Right atrium auricular region (tissue), 2 donors: ENCODE data around the gene NLK. TPM values are rescaled to one million over a fixed set of nuclear protein-coding genes. Genes with fewer than 3 reads are reported as not detected.
A peak's percentile ranks its signal among the peaks of the same experiment; 100 is the strongest.

Experiments used
- DNase-seq: peaks from one replicate; pipeline ENCODE4 v3.0.0-alpha.2; 2019; ENCODE audit warnings: low spot score
- H3K27ac ChIP-seq, 2 donors: fragments of 200-600 bp; sonication (generic); 1 replicate in 1 of 2; 2 replicates in 1 of 2; pipeline ENCODE4 v1.5.1; 2016 to 2019
- H3K27me3 ChIP-seq, 2 donors: fragments of 200-600 bp; sonication (generic); one replicate each; pipeline versions ENCODE4 v1.5.1 to v1.6.0; 2017 to 2019
- H3K36me3 ChIP-seq: fragments of 200-600 bp; sonication (generic); one replicate; pipeline ENCODE4 v1.5.1; 2016
- H3K4me1 ChIP-seq, 2 donors: fragments of 200-600 bp; sonication (generic); one replicate each; pipeline versions ENCODE4 v1.5.1 to v1.6.0; 2017 to 2019
- H3K4me3 ChIP-seq, 2 donors: fragments of 200-600 bp; sonication (generic); 1 replicate in 1 of 2; 2 replicates in 1 of 2; pipeline ENCODE4 v1.5.1; 2017 to 2019; ENCODE audit warnings: mild to moderate bottlenecking in 1 of 2, moderate library complexity in 1 of 2
- H3K9me3 ChIP-seq, 2 donors: fragments of 200-600 bp; sonication (generic); one replicate each; pipeline ENCODE4 v1.5.1; 2019
- total RNA-seq, 2 donors: library from RNA; depleted of rRNA; stranded (reverse); fragments of >200 nt; gene quantifications; one replicate each; pipeline ENCODE4 v1.1.0, GENCODE V29; 2016
- TF ChIP-seq, protein P1 (sequence below), 2 donors: fragments of 200-600 bp; sonication (generic); IDR thresholded peaks; one replicate each; pipeline ENCODE4 v1.5.1; 2019; ENCODE audit warnings: antibody characterized with exemption in 2 of 2

The NLK gene
- total RNA-seq, 2 donors from 2014 or later = 17.9 to 19.4 TPM

DNA sequence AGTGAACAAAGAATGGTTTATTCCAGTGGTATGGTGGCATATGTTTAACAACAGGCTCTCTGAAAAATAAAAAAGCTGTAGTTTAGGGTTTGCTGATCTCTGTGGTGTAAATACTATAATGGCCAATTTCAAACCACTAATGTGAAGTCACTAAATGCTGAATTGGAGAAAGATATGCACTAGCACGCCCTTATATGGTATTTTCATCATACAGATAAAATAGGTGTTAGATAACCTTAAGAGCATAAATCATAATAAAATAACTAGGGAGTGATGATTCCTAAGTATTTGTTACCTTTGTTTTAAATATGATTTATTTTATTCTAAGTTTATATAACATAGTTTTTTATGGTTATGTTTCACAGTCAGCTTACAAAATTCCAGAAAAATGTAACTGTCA is 17.2 kb downstream of the NLK start:
- TF ChIP-seq, protein P1, sequence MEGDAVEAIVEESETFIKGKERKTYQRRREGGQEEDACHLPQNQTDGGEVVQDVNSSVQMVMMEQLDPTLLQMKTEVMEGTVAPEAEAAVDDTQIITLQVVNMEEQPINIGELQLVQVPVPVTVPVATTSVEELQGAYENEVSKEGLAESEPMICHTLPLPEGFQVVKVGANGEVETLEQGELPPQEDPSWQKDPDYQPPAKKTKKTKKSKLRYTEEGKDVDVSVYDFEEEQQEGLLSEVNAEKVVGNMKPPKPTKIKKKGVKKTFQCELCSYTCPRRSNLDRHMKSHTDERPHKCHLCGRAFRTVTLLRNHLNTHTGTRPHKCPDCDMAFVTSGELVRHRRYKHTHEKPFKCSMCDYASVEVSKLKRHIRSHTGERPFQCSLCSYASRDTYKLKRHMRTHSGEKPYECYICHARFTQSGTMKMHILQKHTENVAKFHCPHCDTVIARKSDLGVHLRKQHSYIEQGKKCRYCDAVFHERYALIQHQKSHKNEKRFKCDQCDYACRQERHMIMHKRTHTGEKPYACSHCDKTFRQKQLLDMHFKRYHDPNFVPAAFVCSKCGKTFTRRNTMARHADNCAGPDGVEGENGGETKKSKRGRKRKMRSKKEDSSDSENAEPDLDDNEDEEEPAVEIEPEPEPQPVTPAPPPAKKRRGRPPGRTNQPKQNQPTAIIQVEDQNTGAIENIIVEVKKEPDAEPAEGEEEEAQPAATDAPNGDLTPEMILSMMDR (IDR thresholded peaks at IDR 0.05) = no peak
- H3K9me3 ChIP-seq = no peaks in the 10 kb centered on the region
- no peak overlapping the region for H3K4me3 ChIP-seq
- no peaks in the 10 kb centered on the region for H3K27me3 ChIP-seq
- H3K4me1 ChIP-seq = peaks cover 0 to 27% of the 10 kb centered on the region in 2 donors
- no peak overlapping the region for H3K27ac ChIP-seq
- no peak for DNase-seq
- no peaks in the 10 kb centered on the region for H3K36me3 ChIP-seq

DNA sequence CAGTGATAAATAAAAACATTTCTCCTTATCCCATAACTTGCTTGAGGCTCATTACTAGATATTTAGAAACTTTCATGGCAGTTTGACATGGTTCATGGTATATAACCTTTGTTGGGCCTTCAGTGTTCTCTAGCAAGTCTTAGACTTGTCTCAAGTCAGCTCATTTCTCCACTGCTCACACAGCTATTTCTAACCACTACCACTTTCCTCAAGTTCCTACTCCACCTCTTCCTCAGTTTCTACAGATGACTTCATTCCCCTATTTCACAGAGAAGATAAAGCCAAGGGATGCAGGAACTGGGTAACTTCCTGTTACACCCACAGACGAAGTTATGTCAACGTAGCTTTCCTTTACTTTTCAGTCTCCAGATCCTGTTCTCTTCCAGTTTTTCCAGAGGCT is 23.2 kb downstream of the NLK start:
- Histone ChIP-seq H3K36me3 (no peaks in the 10 kb centered on the region), H3K4me3 (no peak overlapping the region), H3K4me1 (no peaks in the 10 kb centered on the region), H3K27me3 (no peaks in the 10 kb centered on the region), H3K27ac (peak overlapping the region in 1 of 2 donors; percentile 17), H3K9me3 (peaks cover 0 to 4% of the 10 kb centered on the region in 2 donors)
- no peak for DNase-seq
- TF ChIP-seq, protein P1 (IDR thresholded peaks at IDR 0.05) = no peak

DNA sequence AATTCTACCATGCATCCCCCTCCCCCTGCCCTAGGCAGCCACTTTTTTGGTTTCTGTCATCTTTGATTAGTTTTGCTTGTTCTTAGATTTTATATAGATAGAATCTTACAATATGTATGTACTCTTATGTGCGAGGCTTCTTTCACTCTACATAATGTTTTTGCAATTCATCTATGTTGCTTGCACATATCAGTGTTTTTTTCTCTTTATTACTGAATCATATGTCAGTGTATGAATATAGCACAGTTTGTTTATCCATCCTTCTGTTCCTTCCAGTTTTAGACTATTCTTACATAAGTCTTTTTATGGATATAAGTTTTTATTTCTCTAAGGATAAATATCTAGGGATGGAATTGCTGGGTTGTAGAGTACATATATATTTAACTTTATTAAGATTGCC is 26.6 kb downstream of the NLK start:
- no peak overlapping the region for H3K4me3 ChIP-seq
- no peaks in the 10 kb centered on the region for H3K4me1 ChIP-seq
- H3K27me3 ChIP-seq = no peaks in the 10 kb centered on the region
- DNase-seq = no peak
- H3K9me3 ChIP-seq = peaks cover 0 to 22% of the 10 kb centered on the region in 2 donors
- TF ChIP-seq, protein P1 (IDR thresholded peaks at IDR 0.05) = no peak
- no peaks in the 10 kb centered on the region for H3K36me3 ChIP-seq
- no peak overlapping the region for H3K27ac ChIP-seq

DNA sequence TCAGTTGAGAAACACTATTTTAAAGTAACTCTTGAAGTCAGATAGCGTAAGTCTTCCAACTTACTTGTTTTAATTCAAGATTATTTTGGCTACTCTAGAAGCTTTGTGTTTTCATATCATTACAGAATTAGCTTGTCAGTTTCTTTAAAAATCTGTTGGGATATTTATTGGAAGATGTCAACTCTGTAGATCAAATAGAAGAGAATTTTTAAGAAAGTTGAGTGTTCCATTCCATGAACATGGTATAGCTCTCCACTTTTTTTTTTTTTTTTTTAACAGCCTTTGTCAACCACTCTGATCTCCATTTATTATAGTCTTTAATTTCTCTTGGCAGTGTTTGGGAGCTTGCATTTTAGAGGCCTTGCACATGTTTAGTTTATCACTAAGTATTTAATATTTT is 28.7 kb downstream of the NLK start:
- Histone ChIP-seq H3K4me1 (peaks cover 0 to 10% of the 10 kb centered on the region in 2 donors), H3K27me3 (no peaks in the 10 kb centered on the region), H3K36me3 (no peaks in the 10 kb centered on the region), H3K27ac (no peak overlapping the region), H3K9me3 (peaks cover 0 to 22% of the 10 kb centered on the region in 2 donors), H3K4me3 (no peak overlapping the region)
- TF ChIP-seq, protein P1 (IDR thresholded peaks at IDR 0.05) = no peak
- no peak for DNase-seq

DNA sequence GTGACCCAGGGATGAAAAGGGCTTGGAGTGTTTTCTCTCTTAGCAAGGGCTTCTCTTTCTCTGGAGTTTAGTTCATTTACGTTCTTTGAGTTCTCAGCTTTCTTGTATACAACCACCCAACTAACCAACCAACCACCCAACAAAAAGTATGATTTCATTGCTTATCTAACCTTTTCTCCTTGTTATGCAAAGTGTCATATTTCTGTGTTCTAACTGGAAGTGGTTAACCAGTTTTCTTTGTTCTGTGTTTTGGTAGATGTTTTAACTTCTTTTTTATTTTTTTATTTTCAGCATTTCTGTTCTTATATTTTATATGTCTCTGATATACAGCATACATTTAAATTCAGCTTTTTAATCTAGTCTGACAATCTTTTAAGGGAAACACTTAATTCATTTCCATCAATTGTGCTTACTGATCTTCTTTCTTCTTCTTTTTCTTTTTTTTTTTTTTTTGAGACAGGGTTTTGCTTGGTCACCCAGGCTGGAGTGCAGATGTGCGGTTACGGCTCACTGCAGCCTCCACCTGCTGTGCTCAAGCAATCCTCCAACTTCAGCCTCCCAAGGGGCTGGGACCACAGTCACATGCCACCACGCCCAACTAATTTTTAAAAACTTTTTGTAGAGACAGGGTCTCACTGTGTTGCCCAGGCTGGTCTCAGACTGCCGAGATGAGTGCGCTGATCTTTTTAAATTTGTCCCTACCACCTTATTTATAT is 29.6 kb downstream of the NLK start:
- TF ChIP-seq, protein P1 (IDR thresholded peaks at IDR 0.05) = no peak
- DNase-seq = no peak
- Histone ChIP-seq H3K4me3 (no peak overlapping the region), H3K4me1 (peaks cover 0 to 10% of the 10 kb centered on the region in 2 donors), H3K36me3 (no peaks in the 10 kb centered on the region), H3K9me3 (peaks cover 0 to 22% of the 10 kb centered on the region in 2 donors), H3K27ac (no peak overlapping the region), H3K27me3 (no peaks in the 10 kb centered on the region)
